SH-SY5Y (cell line): ENCODE measurements around the gene ACO1.

Experiments used
- GATA2 ChIP-seq: IDR thresholded peaks from 2 replicates; pipeline ENCODE4 v1.6.1; 2011; ENCODE audit warnings: mild to moderate bottlenecking, low read depth, low read length
- GATA3 ChIP-seq: IDR thresholded peaks from 2 replicates; pipeline ENCODE4 v1.6.1; 2011; ENCODE audit warnings: low read depth, mild to moderate bottlenecking, low read length, moderate library complexity

- TF ChIP-seq GATA3 = no peak
- no peak for TF ChIP-seq GATA2
Measured at GRCh38 chr9:32449969-32450368, 65.5 kb downstream of the ACO1 start.
